Ishikawa (cell line): ENCODE data around the gene HPD.

Experiments used
- CEBPB ChIP-seq: IDR thresholded peaks from 2 replicates; pipeline ENCODE4 v1.6.1; 2012
- CREB1 ChIP-seq: IDR thresholded peaks from 2 replicates; pipeline ENCODE4 v1.6.1; 2012; ENCODE audit warnings: low read depth
- EGR1 ChIP-seq: IDR thresholded peaks from 2 replicates; pipeline ENCODE4 v1.6.1; 2012
- EP300 ChIP-seq: IDR thresholded peaks from 2 replicates; pipeline ENCODE4 v1.6.1; 2012; ENCODE audit warnings: borderline replicate concordance
- MAX ChIP-seq: IDR thresholded peaks from 2 replicates; pipeline ENCODE4 v1.6.1; 2012
- RAD21 ChIP-seq: IDR thresholded peaks from 2 replicates; pipeline ENCODE4 v1.6.1; 2012; ENCODE audit warnings: low read depth
- YY1 ChIP-seq: IDR thresholded peaks from 2 replicates; pipeline ENCODE4 v1.6.1; 2012; ENCODE audit warnings: low read depth
- TF ChIP-seq, protein P1 (sequence below): IDR thresholded peaks from 2 replicates; pipeline ENCODE4 v1.6.1; 2012; ENCODE audit warnings: low read depth, mild to moderate bottlenecking
- TF ChIP-seq, protein P2 (sequence below): IDR thresholded peaks from 2 replicates; pipeline ENCODE4 v1.6.1; 2012

GRCh38 chr12:121849211-121849610, 9.4 kb downstream of the HPD start:
- TF ChIP-seq, protein P1, sequence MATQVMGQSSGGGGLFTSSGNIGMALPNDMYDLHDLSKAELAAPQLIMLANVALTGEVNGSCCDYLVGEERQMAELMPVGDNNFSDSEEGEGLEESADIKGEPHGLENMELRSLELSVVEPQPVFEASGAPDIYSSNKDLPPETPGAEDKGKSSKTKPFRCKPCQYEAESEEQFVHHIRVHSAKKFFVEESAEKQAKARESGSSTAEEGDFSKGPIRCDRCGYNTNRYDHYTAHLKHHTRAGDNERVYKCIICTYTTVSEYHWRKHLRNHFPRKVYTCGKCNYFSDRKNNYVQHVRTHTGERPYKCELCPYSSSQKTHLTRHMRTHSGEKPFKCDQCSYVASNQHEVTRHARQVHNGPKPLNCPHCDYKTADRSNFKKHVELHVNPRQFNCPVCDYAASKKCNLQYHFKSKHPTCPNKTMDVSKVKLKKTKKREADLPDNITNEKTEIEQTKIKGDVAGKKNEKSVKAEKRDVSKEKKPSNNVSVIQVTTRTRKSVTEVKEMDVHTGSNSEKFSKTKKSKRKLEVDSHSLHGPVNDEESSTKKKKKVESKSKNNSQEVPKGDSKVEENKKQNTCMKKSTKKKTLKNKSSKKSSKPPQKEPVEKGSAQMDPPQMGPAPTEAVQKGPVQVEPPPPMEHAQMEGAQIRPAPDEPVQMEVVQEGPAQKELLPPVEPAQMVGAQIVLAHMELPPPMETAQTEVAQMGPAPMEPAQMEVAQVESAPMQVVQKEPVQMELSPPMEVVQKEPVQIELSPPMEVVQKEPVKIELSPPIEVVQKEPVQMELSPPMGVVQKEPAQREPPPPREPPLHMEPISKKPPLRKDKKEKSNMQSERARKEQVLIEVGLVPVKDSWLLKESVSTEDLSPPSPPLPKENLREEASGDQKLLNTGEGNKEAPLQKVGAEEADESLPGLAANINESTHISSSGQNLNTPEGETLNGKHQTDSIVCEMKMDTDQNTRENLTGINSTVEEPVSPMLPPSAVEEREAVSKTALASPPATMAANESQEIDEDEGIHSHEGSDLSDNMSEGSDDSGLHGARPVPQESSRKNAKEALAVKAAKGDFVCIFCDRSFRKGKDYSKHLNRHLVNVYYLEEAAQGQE = no peak
- TF ChIP-seq RAD21 (no peak), CREB1 (no peak), EP300 (no peak), CEBPB (no peak), YY1 (no peak), EGR1 (no peak), MAX (no peak)
- TF ChIP-seq, protein P2, sequence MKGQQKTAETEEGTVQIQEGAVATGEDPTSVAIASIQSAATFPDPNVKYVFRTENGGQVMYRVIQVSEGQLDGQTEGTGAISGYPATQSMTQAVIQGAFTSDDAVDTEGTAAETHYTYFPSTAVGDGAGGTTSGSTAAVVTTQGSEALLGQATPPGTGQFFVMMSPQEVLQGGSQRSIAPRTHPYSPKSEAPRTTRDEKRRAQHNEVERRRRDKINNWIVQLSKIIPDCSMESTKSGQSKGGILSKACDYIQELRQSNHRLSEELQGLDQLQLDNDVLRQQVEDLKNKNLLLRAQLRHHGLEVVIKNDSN = no peak
